ENCODE results near the gene NFE2L2. TPM values are rescaled to one million over a fixed set of nuclear protein-coding genes. Genes with fewer than 3 reads are reported as not detected.

Gene NFE2L2
- total and polyA plus RNA-seq, 9 of the 15 experiments (the other 6 are each of a cell fraction or from before 2014, with no cell fraction given) = 29.3 to 120 (median 59.3) TPM

GRCh38 chr2:177314194-177314593, 49.7 kb upstream of the NFE2L2 start (continued):
- TF ChIP-seq HES1 (IDR thresholded peaks at IDR 0.05; ENCODE audit: low read depth) = no peak
- TF ChIP-seq KHSRP (IDR thresholded peaks at IDR 0.05) = no peak
- TF ChIP-seq IRF9 (tag; IDR thresholded peaks at IDR 0.05) = no peak
- TF ChIP-seq MTA3 (IDR thresholded peaks at IDR 0.05; ENCODE audit: borderline replicate concordance) = no peak
- peak; percentile 34; the same call in 1 of the 2 replicates for TF ChIP-seq C11orf30 (IDR thresholded peaks at IDR 0.05; ENCODE audit: low read depth)

- H3K4me1 ChIP-seq (replicated peaks in 1 of 2; ENCODE audit: control insufficient read depth in 2 of 2, insufficient read depth in 2 of 2, low read length in 2 of 2) = peaks cover 0 to 5% of the 10 kb centered on the region in 2 experiments; a peak in 1 of 5 replicates
- in situ Hi-C loops (cut with MboI) = no loop called here
- no peaks in the 10 kb centered on the region for H3K27me3 ChIP-seq (ENCODE audit: control insufficient read depth in 2 of 2, insufficient read depth in 2 of 2, low read length in 2 of 2)
- H3K79me2 ChIP-seq (ENCODE audit: control insufficient read depth, insufficient read depth, low read length) = no peaks in the 10 kb centered on the region
- H3K36me3 ChIP-seq (ENCODE audit: control insufficient read depth, insufficient read depth, low read length) = no peaks in the 10 kb centered on the region
- peak; percentile 47; the same call in 2 of the 3 replicates for ATAC-seq
- no peaks in the 10 kb centered on the region for H3K9me3 ChIP-seq (replicated peaks; ENCODE audit: control insufficient read depth, insufficient read depth, low read depth, low read length)
- no peak overlapping the region for H3K9ac ChIP-seq (ENCODE audit: insufficient read depth in 1 of 2, low read depth in 2 of 2, low read length in 2 of 2)
- no TSS peak for BruUV-seq (replicated peaks)
- H3K4me3 ChIP-seq = no peak overlapping the region
- WGBS (ENCODE audit: insufficient coverage, low coverage, missing lambda C conversion rate) = 13% methylated on average over 2 of the region's 2 CpGs
- no peaks in the 10 kb centered on the region for H4K20me1 ChIP-seq (replicated peaks; ENCODE audit: control insufficient read depth, insufficient read depth, low read length)
- no peak overlapping the region for H3K4me2 ChIP-seq (ENCODE audit: insufficient read depth, low read length)
- H2AFZ ChIP-seq (ENCODE audit: low read depth, low read length) = no peak overlapping the region
- POLR2A ChIA-PET = interaction anchor here (1.4 kb wide), 1 partner anchor 47 kb away, joined by 3 read pairs; no protein-coding TSS in a partner anchor
- no peak for FAIRE-seq
- DNase-seq (ENCODE audit: extremely low read depth in 1 of 4, low spot score in 3 of 4) = no peak
- H3K9me1 ChIP-seq (ENCODE audit: control insufficient read depth, insufficient read depth, low read length) = no peaks in the 10 kb centered on the region
- CTCF ChIA-PET (ENCODE audit: low intra/inter-chr PET ratio) = no interaction called here
- no peak overlapping the region for H3K27ac ChIP-seq (ENCODE audit: extremely low read depth, low read depth, low read length)
- intact Hi-C loops (cut with micrococcal nuclease) = no loop called here
- no peak for TF ChIP-seq CREB3L1 (IDR thresholded peaks at IDR 0.05; ENCODE audit: borderline replicate concordance, low read depth)
- 0 out of 2 replicates have a peak, but pooled peaks have one; percentile 10 for TF ChIP-seq OTX1 (CRISPR knock-in tag; IDR thresholded peaks at IDR 0.05)
- no peak for TF ChIP-seq ZNF408 (CRISPR knock-in tag; IDR thresholded peaks at IDR 0.05; ENCODE audit: low read depth)
- no peak for TF ChIP-seq KDM2B (CRISPR knock-in tag; IDR thresholded peaks at IDR 0.05)
- TF ChIP-seq ZNF41 (CRISPR knock-in tag; conservative IDR thresholded peaks at IDR 0.05) = no peak
- no peak for TF ChIP-seq SIN3A (IDR thresholded peaks at IDR 0.05; ENCODE audit: borderline replicate concordance in 2 of 2, control insufficient read depth in 1 of 2, low read depth in 2 of 2, low read length in 2 of 2)
- TF ChIP-seq, protein P1, sequence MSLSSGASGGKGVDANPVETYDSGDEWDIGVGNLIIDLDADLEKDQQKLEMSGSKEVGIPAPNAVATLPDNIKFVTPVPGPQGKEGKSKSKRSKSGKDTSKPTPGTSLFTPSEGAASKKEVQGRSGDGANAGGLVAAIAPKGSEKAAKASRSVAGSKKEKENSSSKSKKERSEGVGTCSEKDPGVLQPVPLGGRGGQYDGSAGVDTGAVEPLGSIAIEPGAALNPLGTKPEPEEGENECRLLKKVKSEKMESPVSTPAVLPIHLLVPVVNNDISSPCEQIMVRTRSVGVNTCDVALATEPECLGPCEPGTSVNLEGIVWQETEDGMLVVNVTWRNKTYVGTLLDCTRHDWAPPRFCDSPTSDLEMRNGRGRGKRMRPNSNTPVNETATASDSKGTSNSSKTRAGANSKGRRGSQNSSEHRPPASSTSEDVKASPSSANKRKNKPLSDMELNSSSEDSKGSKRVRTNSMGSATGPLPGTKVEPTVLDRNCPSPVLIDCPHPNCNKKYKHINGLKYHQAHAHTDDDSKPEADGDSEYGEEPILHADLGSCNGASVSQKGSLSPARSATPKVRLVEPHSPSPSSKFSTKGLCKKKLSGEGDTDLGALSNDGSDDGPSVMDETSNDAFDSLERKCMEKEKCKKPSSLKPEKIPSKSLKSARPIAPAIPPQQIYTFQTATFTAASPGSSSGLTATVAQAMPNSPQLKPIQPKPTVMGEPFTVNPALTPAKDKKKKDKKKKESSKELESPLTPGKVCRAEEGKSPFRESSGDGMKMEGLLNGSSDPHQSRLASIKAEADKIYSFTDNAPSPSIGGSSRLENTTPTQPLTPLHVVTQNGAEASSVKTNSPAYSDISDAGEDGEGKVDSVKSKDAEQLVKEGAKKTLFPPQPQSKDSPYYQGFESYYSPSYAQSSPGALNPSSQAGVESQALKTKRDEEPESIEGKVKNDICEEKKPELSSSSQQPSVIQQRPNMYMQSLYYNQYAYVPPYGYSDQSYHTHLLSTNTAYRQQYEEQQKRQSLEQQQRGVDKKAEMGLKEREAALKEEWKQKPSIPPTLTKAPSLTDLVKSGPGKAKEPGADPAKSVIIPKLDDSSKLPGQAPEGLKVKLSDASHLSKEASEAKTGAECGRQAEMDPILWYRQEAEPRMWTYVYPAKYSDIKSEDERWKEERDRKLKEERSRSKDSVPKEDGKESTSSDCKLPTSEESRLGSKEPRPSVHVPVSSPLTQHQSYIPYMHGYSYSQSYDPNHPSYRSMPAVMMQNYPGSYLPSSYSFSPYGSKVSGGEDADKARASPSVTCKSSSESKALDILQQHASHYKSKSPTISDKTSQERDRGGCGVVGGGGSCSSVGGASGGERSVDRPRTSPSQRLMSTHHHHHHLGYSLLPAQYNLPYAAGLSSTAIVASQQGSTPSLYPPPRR (CRISPR knock-in tag; IDR thresholded peaks at IDR 0.05; ENCODE audit: borderline replicate concordance) = no peak
Measured at GRCh38 chr2:177313162-177313781, 48.7 kb upstream of the NFE2L2 start.

Measured in K562 (cell line).